SK-N-SH (cell line): ENCODE results near the gene MOB1A. TPM values are rescaled to one million over a fixed set of nuclear protein-coding genes. Genes with fewer than 3 reads are reported as not detected.

ENCODE experiments used
- CTCF ChIA-PET: fragments of 300-600, 350-600 bp; formaldehyde crosslinking; extraction: SDS; loops from one replicate; lab custom pipeline; 2021; lab: Yijun Ruan, JAX
- POLR2A ChIA-PET: fragments of 350-600 bp; sonication (Branson Sonifier 250); formaldehyde crosslinking; extraction: SDS; loops from one replicate; lab custom pipeline; 2020; ENCODE audit warnings: antibody characterized with exemption, inconsistent platforms; lab: Yijun Ruan, JAX
- DNase-seq: peaks from one replicate; pipeline ENCODE4 v3.0.0; 2012
- H2AFZ ChIP-seq: fragments of 200-600 bp; sonication (generic); 2 replicates; pipeline ENCODE4 v1.8.1; 2016; ENCODE audit warnings: antibody characterized with exemption, mild to moderate bottlenecking, low read depth
- H3F3A ChIP-seq: fragments of 200-600 bp; sonication (generic); replicated peaks from 2 replicates; pipeline ENCODE3; 2016; ENCODE audit warnings: antibody characterized with exemption, mild to moderate bottlenecking; ENCODE audit not compliant: insufficient read depth
- H3K27ac ChIP-seq, 2 experiments: fragments of 200-500 bp in 1 of 2; fragments of 200-600 bp in 1 of 2; sonication (Bioruptor generic) in 1 of 2; sonication (generic), shearing (Covaris generic) in 1 of 2; 2 replicates each; pipeline versions ENCODE4 v1.5.1 to v1.6.1; 2014 to 2016; ENCODE audit warnings: low read depth in 2 of 2, inconsistent platforms in 1 of 2, low read length in 1 of 2, mild to moderate bottlenecking in 1 of 2, mixed read lengths in 1 of 2
- H3K27me3 ChIP-seq: fragments of 200-600 bp; sonication (generic), shearing (Covaris generic); 2 replicates; pipeline ENCODE4 v1.6.1; 2016; ENCODE audit warnings: mixed run types; ENCODE audit not compliant: insufficient read depth
- H3K36me3 ChIP-seq, 2 experiments: fragments of 200-500 bp in 1 of 2; fragments of 200-600 bp in 1 of 2; sonication (Bioruptor generic) in 1 of 2; sonication (generic) in 1 of 2; replicated peaks in 1 of 2; 2 replicates each; pipeline versions ENCODE3 to v1.5.1; 2014 to 2016; ENCODE audit warnings: low read length in 1 of 2, mild to moderate bottlenecking in 1 of 2; ENCODE audit not compliant: insufficient read depth in 2 of 2, control insufficient read depth in 1 of 2
- H3K4me1 ChIP-seq, 2 experiments: fragments of 200-500 bp in 1 of 2; fragments of 200-600 bp in 1 of 2; sonication (Bioruptor generic) in 1 of 2; sonication (generic), shearing (Covaris generic) in 1 of 2; 2 replicates each; pipeline versions ENCODE4 v1.5.1 to v1.6.1; 2014 to 2016; ENCODE audit warnings: low read depth in 1 of 2, low read length in 1 of 2, mixed run types in 1 of 2; ENCODE audit not compliant: insufficient read depth in 2 of 2, control insufficient read depth in 1 of 2
- H3K4me2 ChIP-seq: fragments of 200-600 bp; sonication (generic), shearing (Covaris generic); 2 replicates; pipeline ENCODE4 v1.6.1; 2017; ENCODE audit warnings: mixed run types
- H3K4me3 ChIP-seq, 2 experiments: fragments of 200-500 bp in 1 of 2; fragments of 200-600 bp in 1 of 2; sonication (Bioruptor generic) in 1 of 2; sonication (generic), shearing (Covaris generic) in 1 of 2; 2 replicates each; pipeline versions ENCODE4 v1.5.1 to v1.8.1; 2014 to 2016; ENCODE audit warnings: low read depth in 2 of 2, inconsistent platforms in 1 of 2, low read length in 1 of 2, mild to moderate bottlenecking in 1 of 2, mixed read lengths in 1 of 2, moderate library complexity in 1 of 2
- H3K79me2 ChIP-seq: fragments of 200-600 bp; sonication (generic); 2 replicates; pipeline ENCODE4 v1.8.1; 2017; ENCODE audit warnings: mild to moderate bottlenecking; ENCODE audit not compliant: insufficient read depth
- H3K9ac ChIP-seq: fragments of 200-600 bp; sonication (generic); 2 replicates; pipeline ENCODE4 v1.6.1; 2017; ENCODE audit warnings: mixed run types
- H3K9me2 ChIP-seq: fragments of 200-600 bp; sonication (generic); 2 replicates; pipeline ENCODE4 v1.6.1; 2017; ENCODE audit warnings: mixed run types
- H3K9me3 ChIP-seq: fragments of 200-600 bp; sonication (generic); 2 replicates; pipeline ENCODE4 v1.6.1; 2017; ENCODE audit warnings: mixed run types, mild to moderate bottlenecking, moderate library complexity
- H4K20me1 ChIP-seq: fragments of 200-600 bp; sonication (generic); 2 replicates; pipeline ENCODE4 v1.6.1; 2017; ENCODE audit warnings: mild to moderate bottlenecking, mixed run types; ENCODE audit not compliant: insufficient read depth
- CHD2 ChIP-seq: fragments of 150-350 bp; IDR thresholded peaks from 2 replicates; pipeline ENCODE4 v1.6.1; 2018; ENCODE audit warnings: low read length; ENCODE audit not compliant: partially characterized antibody
- MAX ChIP-seq: IDR thresholded peaks from 2 replicates; pipeline ENCODE4 v1.4.0; 2012; ENCODE audit warnings: low read depth
- PBX3 ChIP-seq: IDR thresholded peaks from 2 replicates; pipeline ENCODE4; 2012
- USF1 ChIP-seq: IDR thresholded peaks from 2 replicates; pipeline ENCODE4 v1.4.0; 2012; ENCODE audit warnings: low read depth, borderline replicate concordance
- WGBS: methylation state at CpG from one replicate; pipeline ENCODE4 v1.1.6; 2017; ENCODE audit warnings: low lambda C conversion rate; 5-methylcytosine and 5-hydroxymethylcytosine counted together
- polyA plus RNA-seq, 3 experiments: library from polyadenylated mRNA; depleted of rRNA; stranded (reverse); fragments of >200 nt; gene quantifications; 2 replicates each; pipeline ENCODE4 v1.2.3, GENCODE V29; 2012

The MOB1A gene
- polyA plus RNA-seq, 1 of the 3 experiments (the other 2 are of a cell fraction), result 15.3 TPM

- Histone ChIP-seq H3K9ac (no peak overlapping the region), H3K4me2 (no peak overlapping the region), H3F3A (no peaks in the 10 kb centered on the region), H3K9me2 (no peaks in the 10 kb centered on the region), H2AFZ (no peak overlapping the region), H3K36me3 (peaks cover 0 to 50% of the 10 kb centered on the region in 2 experiments), H3K4me1 (no peaks in the 10 kb centered on the region), H3K9me3 (no peaks in the 10 kb centered on the region), H3K27ac (no peak overlapping the region), H3K79me2 (no peaks in the 10 kb centered on the region), H3K27me3 (no peaks in the 10 kb centered on the region), H3K4me3 (no peak overlapping the region), H4K20me1 (no peaks in the 10 kb centered on the region)
- ChIA-PET CTCF (interaction anchor here (1.0 to 1.3 kb wide), 2 partner anchors 275 to 280 kb away, joined by 4 to 5 read pairs; partner anchors contain the start of gene STAMBP), POLR2A (no interaction called here)
- WGBS, result 90% methylated on average over 6 of the region's 6 CpGs
- no peak for TF ChIP-seq MAX
- no peak for TF ChIP-seq CHD2
- TF ChIP-seq USF1, result no peak
- TF ChIP-seq PBX3, result no peak
- DNase-seq, result no peak
These were observed 74.9 kb downstream of the MOB1A start for GRCh38 chr2:74103763-74104162.

Other genes starting within 250 kb of the MOB1A start
- 1.6 TPM in 2 replicates for gene TET3, start 194.0 kb downstream of the MOB1A start, polyA plus RNA-seq (2012; rRNA removed)
- 64.4 and 90.1 TPM in 2 replicates for gene BOLA3, start 31.0 kb downstream of the MOB1A start, polyA plus RNA-seq (2012; rRNA removed)
- 68.6 and 82.6 TPM in 2 replicates for gene MTHFD2, start 19.7 kb upstream of the MOB1A start, polyA plus RNA-seq (2012; rRNA removed)
- gene SLC4A5, start 164.5 kb upstream of the MOB1A start, polyA plus RNA-seq (2012; rRNA removed), result 0.25 and 1.1 TPM in 2 replicates
- gene DCTN1, start 201.4 kb upstream of the MOB1A start, polyA plus RNA-seq (2012; rRNA removed), result 88.9 and 91.1 TPM in 2 replicates
- 1.2 and 2.5 TPM in 2 replicates for gene C2orf81, start 242.7 kb upstream of the MOB1A start, polyA plus RNA-seq (2012; rRNA removed)
- gene WDR54, start 242.9 kb upstream of the MOB1A start, polyA plus RNA-seq (2012; rRNA removed), result 50.7 and 61.6 TPM in 2 replicates